Ascending aorta (tissue), 2 donors: ENCODE measurements around the gene SDHAF4. TPM values are rescaled to one million over a fixed set of nuclear protein-coding genes. Genes with fewer than 3 reads are reported as not detected.

Experiments used
- DNase-seq, 2 donors: peaks; one replicate each; pipeline ENCODE4 v3.0.0-alpha.2; 2019; ENCODE audit warnings: low spot score in 2 of 2
- H3K27ac ChIP-seq, 2 donors: fragments of 200-600 bp; sonication (generic); one replicate each; pipeline ENCODE4 v1.5.1; 2016 to 2017; ENCODE audit warnings: mild to moderate bottlenecking in 1 of 2
- H3K27me3 ChIP-seq: fragments of 200-600 bp; sonication (generic); one replicate; pipeline ENCODE4 v1.5.1; 2017
- H3K36me3 ChIP-seq, 2 donors: fragments of 200-600 bp; sonication (generic); one replicate each; pipeline ENCODE4 v1.5.1; 2016
- H3K4me1 ChIP-seq, 2 donors: fragments of 200-600 bp; sonication (generic); one replicate each; pipeline ENCODE4 v1.5.1; 2016 to 2017; ENCODE audit warnings: mild to moderate bottlenecking in 1 of 2
- H3K4me3 ChIP-seq, 2 donors: fragments of 200-600 bp; sonication (generic); one replicate each; pipeline ENCODE4 v1.5.1; 2016 to 2017; ENCODE audit warnings: mild to moderate bottlenecking in 1 of 2
- H3K9me3 ChIP-seq, 2 donors: fragments of 200-600 bp; sonication (generic); one replicate each; pipeline ENCODE4 v1.5.1; 2016
- CTCF ChIP-seq, 3 experiments: fragments of 200-600 bp in 2 of 3; fragments of 450-650 bp in 1 of 3; sonication (generic) in 2 of 3; IDR thresholded peaks; one replicate each; pipeline ENCODE4 v1.5.1; 2016 to 2019; ENCODE audit warnings: antibody characterized with exemption in 3 of 3, mild to moderate bottlenecking in 1 of 3, moderate library complexity in 1 of 3
- intact Hi-C: fragments of 100-400 bp; cut with DNase I; formaldehyde crosslinking; loops from one replicate; pipeline ENCODE4 v1.15.1; 2023
- total RNA-seq: library from RNA; depleted of rRNA; stranded (reverse); fragments of >200 nt; gene quantifications from one replicate; pipeline ENCODE4 v1.1.0, GENCODE V29; 2016

The SDHAF4 gene
- total RNA-seq, 1 donor from 2014 or later: 3.5 TPM

GRCh38 chr6:70574643-70575042 lies 7.9 kb downstream of the SDHAF4 start:
- H3K27me3 ChIP-seq: no peaks in the 10 kb centered on the region
- TF ChIP-seq CTCF (IDR thresholded peaks at IDR 0.05): no peak
- no peak for DNase-seq
- H3K27ac ChIP-seq: no peak overlapping the region
- H3K4me3 ChIP-seq: no peak overlapping the region
- intact Hi-C loops: no loop called here
- no peaks in the 10 kb centered on the region for H3K4me1 ChIP-seq
- H3K9me3 ChIP-seq: no peaks in the 10 kb centered on the region
- no peaks in the 10 kb centered on the region for H3K36me3 ChIP-seq

DNA sequence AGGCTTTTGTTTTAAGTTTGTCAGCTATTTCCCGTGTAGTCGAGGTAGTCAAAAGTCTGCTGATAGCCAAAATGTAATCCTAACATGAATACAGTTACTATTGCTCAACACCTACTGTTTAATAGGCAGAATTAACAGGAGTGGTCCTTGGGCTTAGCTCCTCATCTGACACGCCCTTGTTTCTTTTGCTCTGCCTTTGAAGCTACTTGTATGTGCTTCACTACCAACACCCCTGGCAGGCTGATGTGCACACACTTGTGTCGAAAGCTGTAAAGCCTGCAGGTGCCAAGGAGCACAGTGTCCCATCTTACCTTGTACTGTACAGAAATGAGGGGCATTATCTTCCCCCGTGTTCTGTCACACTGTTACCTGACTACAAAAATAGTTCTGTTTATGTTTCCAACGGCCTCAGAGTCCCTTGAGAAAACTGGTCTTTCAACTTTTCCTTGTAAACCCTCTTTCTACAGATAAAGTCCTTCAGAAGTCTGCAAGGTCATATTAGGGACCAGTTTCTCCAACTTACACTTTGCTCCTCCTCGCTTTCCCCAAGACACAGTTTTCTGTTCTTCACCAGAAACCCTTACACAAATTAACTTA lies 9.3 kb downstream of the SDHAF4 start:
- no peaks in the 10 kb centered on the region for H3K9me3 ChIP-seq
- H3K36me3 ChIP-seq: peaks cover 0 to 13% of the 10 kb centered on the region in 2 donors
- intact Hi-C loops: no loop called here
- no peaks in the 10 kb centered on the region for H3K4me1 ChIP-seq
- DNase-seq: no peak
- H3K27me3 ChIP-seq: no peaks in the 10 kb centered on the region
- H3K4me3 ChIP-seq: no peak overlapping the region
- H3K27ac ChIP-seq: no peak overlapping the region
- no peak for TF ChIP-seq CTCF (IDR thresholded peaks at IDR 0.05)

DNA sequence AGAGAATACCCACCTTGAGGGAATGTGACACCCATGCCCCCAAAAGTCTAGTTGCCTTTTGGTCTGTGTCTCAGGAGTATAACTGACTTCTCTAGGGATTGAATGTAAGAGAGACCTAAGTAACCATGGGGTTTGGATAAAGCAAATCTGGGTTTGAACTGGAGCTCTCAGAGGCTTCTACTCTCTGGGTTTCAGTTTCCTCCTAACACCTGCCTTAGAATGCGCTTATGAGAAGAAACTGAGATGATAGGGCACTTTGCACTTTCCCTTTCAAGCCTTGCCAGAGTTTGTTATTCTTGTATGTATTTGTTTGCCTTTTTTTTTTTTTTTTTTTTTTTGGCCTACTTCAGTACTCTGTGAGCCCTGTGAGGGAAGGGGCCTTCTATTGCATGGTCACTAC lies 19.4 kb downstream of the SDHAF4 start:
- Histone ChIP-seq H3K4me1 (no peaks in the 10 kb centered on the region), H3K27ac (no peak overlapping the region), H3K27me3 (no peaks in the 10 kb centered on the region), H3K9me3 (no peaks in the 10 kb centered on the region), H3K4me3 (no peak overlapping the region), H3K36me3 (peaks cover 14 to 42% of the 10 kb centered on the region in 2 donors)
- DNase-seq: no peak
- TF ChIP-seq CTCF (IDR thresholded peaks at IDR 0.05): no peak
- intact Hi-C loops: no loop called here

- no peaks in the 10 kb centered on the region for H3K27me3 ChIP-seq
- no peak overlapping the region for H3K4me3 ChIP-seq
- H3K27ac ChIP-seq: no peak overlapping the region
- H3K36me3 ChIP-seq: peaks cover 5 to 13% of the 10 kb centered on the region in 2 donors
- H3K9me3 ChIP-seq: no peaks in the 10 kb centered on the region
- no peak for DNase-seq
- no peaks in the 10 kb centered on the region for H3K4me1 ChIP-seq
- no peak for TF ChIP-seq CTCF (IDR thresholded peaks at IDR 0.05)
- intact Hi-C loops: no loop called here
Measured at GRCh38 chr6:70590400-70590799, 23.7 kb downstream of the SDHAF4 start.

- Histone ChIP-seq H3K27me3 (no peaks in the 10 kb centered on the region), H3K9me3 (no peaks in the 10 kb centered on the region), H3K27ac (no peak overlapping the region), H3K4me1 (no peaks in the 10 kb centered on the region), H3K36me3 (peaks cover 0 to 9% of the 10 kb centered on the region in 2 donors), H3K4me3 (no peak overlapping the region)
- DNase-seq: no peak
- intact Hi-C loops: no loop called here
- TF ChIP-seq CTCF (IDR thresholded peaks at IDR 0.05): no peak
Measured at GRCh38 chr6:70592391-70593117, 25.8 kb downstream of the SDHAF4 start.
